Colonic mucosa (tissue), 4 donors: ENCODE data around the gene CCDC12. TPM values are rescaled to one million over a fixed set of nuclear protein-coding genes. Genes with fewer than 3 reads are reported as not detected.
A peak's percentile ranks its signal among the peaks of the same experiment; 100 is the strongest.

ENCODE experiments used
- DNase-seq: peaks from one replicate; pipeline ENCODE4 v3.0.0-alpha.2; 2020
- H3K27ac ChIP-seq: fragments of 200-600 bp; one replicate; pipeline ENCODE4 v1.8.0; 2021
- H3K27me3 ChIP-seq: fragments of 200-600 bp; one replicate; pipeline ENCODE4 v1.8.0; 2021
- H3K36me3 ChIP-seq: fragments of 200-600 bp; one replicate; pipeline ENCODE4 v1.8.0; 2021
- H3K4me1 ChIP-seq: fragments of 200-600 bp; one replicate; pipeline ENCODE4 v1.8.0; 2021; ENCODE audit warnings: mild to moderate bottlenecking
- H3K4me3 ChIP-seq: fragments of 200-600 bp; one replicate; pipeline ENCODE4 v1.8.0; 2021
- H3K9ac ChIP-seq, 2 donors: one replicate each; pipeline ENCODE4 v1.7.0; 2013; ENCODE audit warnings: control low read depth in 2 of 2, low read depth in 2 of 2, low read length in 2 of 2
- H3K9me3 ChIP-seq: fragments of 200-600 bp; one replicate; pipeline ENCODE4 v1.8.0; 2021
- intact Hi-C: fragments of 100-400 bp; cut with DNase I; formaldehyde crosslinking; loops from one replicate; pipeline ENCODE4 v1.14.1; 2022
- total RNA-seq, 2 donors: library from RNA; stranded (reverse); fragmentation: NEBNext Ultra II Directional in 1 of 2; extraction: Animal tissue kit (Norgen Biotek cat#: 25700) in 1 of 2; gene quantifications; one replicate each; pipeline ENCODE4 v1.2.1, GENCODE V29; 2021
- TF ChIP-seq, protein P1 (sequence below): fragments of 200-600 bp; IDR thresholded peaks from one replicate; pipeline ENCODE4 v1.8.0; 2022; ENCODE audit warnings: antibody characterized with exemption, mild to moderate bottlenecking
- donor health status: healthy.
- donor health status: DM: no; HTN: no; CAD: no.
- donor health status: DM: no; HTN: no; CAD: no.

Gene CCDC12
- total RNA-seq, 2 donors from 2014 or later = 34.1 to 55.7 TPM

DNA sequence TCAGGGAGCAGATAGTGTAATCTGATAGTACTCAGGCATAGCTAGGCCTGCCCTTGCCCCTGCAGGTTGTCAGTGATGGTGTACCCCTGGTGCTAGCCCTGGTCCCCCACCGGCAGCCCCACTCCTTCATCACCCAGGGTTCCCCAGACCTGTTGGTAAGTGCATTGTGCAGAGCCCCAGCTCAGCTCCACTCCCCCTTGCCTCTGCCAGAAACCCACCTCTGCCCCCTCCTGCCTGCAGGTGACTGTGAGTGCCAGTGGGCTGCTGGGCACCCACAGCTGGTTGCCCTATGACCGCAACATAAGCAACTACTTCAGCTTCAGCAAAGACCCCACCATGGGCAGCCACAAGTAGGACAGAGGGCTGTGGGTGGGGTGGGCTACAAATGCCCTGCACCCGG lies 30.5 kb upstream of the CCDC12 start:
- Histone ChIP-seq H3K4me1 (no peaks in the 10 kb centered on the region), H3K4me3 (no peak overlapping the region), H3K27me3 (no peaks in the 10 kb centered on the region), H3K9ac (no peak overlapping the region), H3K27ac (no peak overlapping the region), H3K9me3 (no peaks in the 10 kb centered on the region), H3K36me3 (peaks cover 5% of the 10 kb centered on the region)
- intact Hi-C loops = no loop called here
- TF ChIP-seq, protein P1, sequence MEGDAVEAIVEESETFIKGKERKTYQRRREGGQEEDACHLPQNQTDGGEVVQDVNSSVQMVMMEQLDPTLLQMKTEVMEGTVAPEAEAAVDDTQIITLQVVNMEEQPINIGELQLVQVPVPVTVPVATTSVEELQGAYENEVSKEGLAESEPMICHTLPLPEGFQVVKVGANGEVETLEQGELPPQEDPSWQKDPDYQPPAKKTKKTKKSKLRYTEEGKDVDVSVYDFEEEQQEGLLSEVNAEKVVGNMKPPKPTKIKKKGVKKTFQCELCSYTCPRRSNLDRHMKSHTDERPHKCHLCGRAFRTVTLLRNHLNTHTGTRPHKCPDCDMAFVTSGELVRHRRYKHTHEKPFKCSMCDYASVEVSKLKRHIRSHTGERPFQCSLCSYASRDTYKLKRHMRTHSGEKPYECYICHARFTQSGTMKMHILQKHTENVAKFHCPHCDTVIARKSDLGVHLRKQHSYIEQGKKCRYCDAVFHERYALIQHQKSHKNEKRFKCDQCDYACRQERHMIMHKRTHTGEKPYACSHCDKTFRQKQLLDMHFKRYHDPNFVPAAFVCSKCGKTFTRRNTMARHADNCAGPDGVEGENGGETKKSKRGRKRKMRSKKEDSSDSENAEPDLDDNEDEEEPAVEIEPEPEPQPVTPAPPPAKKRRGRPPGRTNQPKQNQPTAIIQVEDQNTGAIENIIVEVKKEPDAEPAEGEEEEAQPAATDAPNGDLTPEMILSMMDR = no peak
- peak; percentile 16 for DNase-seq

DNA sequence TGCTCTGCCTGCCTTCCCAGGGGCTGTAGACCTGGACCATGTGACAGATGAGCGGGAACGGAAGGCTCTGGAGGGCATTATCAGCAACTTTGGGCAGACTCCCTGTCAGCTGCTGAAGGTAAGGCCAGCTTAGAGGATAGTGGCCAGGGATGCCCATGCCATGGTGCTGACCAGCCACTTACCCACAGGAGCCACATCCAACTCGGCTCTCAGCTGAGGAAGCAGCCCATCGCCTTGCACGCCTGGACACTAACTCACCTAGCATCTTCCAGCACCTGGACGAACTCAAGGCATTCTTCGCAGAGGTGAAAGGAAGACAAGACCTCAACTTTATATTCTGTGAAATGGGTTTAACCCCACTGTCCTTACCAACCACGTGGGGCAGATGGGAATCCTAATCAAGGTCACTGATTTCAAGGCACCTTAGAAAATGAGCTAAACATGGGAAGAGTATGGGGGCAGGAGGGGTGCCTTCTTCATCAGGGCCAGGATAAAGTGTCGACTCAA lies 29.7 kb upstream of the CCDC12 start:
- intact Hi-C loops = no loop called here
- Histone ChIP-seq H3K4me1 (no peaks in the 10 kb centered on the region), H3K27ac (no peak overlapping the region), H3K4me3 (no peak overlapping the region), H3K9me3 (no peaks in the 10 kb centered on the region), H3K27me3 (no peaks in the 10 kb centered on the region), H3K36me3 (peaks cover 11% of the 10 kb centered on the region), H3K9ac (no peak overlapping the region)
- no peak for DNase-seq
- TF ChIP-seq, protein P1 = no peak

DNA sequence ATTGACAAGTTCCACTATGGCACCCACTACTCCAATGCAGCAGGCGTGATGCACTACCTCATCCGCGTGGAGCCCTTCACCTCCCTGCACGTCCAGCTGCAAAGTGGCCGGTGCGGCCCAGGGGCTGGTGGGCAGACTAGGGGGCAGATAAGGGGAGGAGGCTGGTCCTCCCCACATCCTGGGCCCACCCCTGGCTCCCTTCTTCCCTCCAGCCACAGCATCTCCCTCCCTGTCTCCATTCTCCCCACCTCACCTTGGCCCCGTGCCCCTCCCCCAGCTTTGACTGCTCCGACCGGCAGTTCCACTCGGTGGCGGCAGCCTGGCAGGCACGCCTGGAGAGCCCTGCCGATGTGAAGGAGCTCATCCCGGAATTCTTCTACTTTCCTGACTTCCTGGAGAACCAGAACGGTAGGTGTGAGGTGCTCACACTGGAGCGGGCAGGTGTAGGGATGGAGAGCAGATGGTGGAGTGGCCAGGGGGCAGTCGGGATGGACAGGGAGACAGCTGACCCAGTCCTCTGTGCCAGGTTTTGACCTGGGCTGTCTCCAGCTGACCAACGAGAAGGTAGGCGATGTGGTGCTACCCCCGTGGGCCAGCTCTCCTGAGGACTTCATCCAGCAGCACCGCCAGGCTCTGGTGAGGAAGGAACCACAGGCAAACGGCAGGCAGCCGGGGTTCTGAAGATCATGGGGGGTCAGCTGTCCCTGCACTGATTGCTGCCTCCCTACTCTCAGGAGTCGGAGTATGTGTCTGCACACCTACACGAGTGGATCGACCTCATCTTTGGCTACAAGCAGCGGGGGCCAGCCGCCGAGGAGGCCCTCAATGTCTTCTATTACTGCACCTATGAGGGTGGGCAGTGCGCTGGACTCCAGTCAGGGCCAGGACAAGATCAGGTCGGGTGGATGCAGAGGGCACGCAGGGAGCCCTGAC lies 28.9 kb upstream of the CCDC12 start:
- intact Hi-C loops = no loop called here
- Histone ChIP-seq H3K36me3 (peaks cover 13% of the 10 kb centered on the region), H3K27ac (no peak overlapping the region), H3K27me3 (no peaks in the 10 kb centered on the region), H3K9me3 (no peaks in the 10 kb centered on the region), H3K4me1 (no peaks in the 10 kb centered on the region), H3K4me3 (no peak overlapping the region), H3K9ac (no peak overlapping the region)
- DNase-seq = no peak
- TF ChIP-seq, protein P1 = no peak

DNA sequence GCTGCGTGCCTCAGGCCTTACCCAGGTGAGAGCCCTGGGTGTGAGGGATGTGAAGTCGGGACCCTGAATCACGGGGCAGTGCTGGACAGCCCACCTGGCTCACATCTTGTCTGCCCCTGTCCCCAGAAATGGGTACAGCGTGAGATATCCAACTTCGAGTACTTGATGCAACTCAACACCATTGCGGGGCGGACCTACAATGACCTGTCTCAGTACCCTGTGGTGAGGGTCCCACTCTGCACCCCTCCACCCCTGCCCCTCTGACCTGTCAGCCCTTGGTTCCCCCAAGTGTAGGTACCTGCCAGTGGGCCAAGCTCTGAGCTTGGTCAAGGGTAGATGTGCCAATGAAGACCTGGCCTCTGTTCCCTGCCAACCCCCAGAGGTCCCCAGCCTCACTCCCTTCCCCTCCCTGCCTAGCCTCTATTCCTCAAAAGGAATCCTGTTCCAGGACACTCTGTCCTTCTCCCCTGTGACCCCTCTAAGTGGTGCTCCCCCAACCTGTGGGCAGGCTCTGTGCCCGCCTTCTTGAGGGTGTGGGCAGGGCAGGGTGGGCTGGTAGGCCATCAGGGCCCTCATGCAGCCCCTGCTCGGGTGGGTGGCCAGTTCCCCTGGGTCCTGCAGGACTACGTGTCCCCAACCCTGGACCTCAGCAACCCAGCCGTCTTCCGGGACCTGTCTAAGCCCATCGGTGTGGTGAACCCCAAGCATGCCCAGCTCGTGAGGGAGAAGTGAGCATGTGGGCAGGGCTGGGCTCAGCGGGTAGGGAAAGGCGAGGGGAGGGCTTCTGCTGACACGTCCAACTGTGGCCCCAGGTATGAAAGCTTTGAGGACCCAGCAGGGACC lies 28.0 kb upstream of the CCDC12 start:
- no peaks in the 10 kb centered on the region for H3K9me3 ChIP-seq
- peaks cover 18% of the 10 kb centered on the region for H3K36me3 ChIP-seq
- TF ChIP-seq, protein P1 = no peak
- no peak overlapping the region for H3K27ac ChIP-seq
- no peaks in the 10 kb centered on the region for H3K27me3 ChIP-seq
- no peak overlapping the region for H3K4me3 ChIP-seq
- DNase-seq = no peak
- H3K9ac ChIP-seq = no peak overlapping the region
- no peaks in the 10 kb centered on the region for H3K4me1 ChIP-seq
- intact Hi-C loops = no loop called here
